RWPE1 (cell line): ENCODE measurements around the gene KDM2B.

ENCODE experiments used
- CTCF ChIA-PET: fragments of 350-600 bp; sonication (Branson Sonifier 250); formaldehyde crosslinking; extraction: SDS; loops from one replicate; lab custom pipeline; 2021; lab: Yijun Ruan, JAX
- POLR2A ChIA-PET: fragments of 400-600 bp; formaldehyde crosslinking; extraction: SDS; loops from one replicate; lab custom pipeline; 2020; ENCODE audit warnings: antibody characterized with exemption; ENCODE audit not compliant: low non-redundant PET; lab: Yijun Ruan, JAX
- DNase-seq: peaks from one replicate; pipeline ENCODE4 v3.0.0; 2012; ENCODE audit warnings: low spot score
- H3K27ac ChIP-seq: fragments of 450-650 bp; 2 replicates; pipeline ENCODE4 v1.5.1; 2017
- TF ChIP-seq, protein P1 (sequence below): fragments of 450-650 bp; conservative IDR thresholded peaks from 2 replicates; pipeline ENCODE4 v1.5.1; 2017; ENCODE audit warnings: low read depth, mild to moderate bottlenecking

Gene KDM2B

DNA sequence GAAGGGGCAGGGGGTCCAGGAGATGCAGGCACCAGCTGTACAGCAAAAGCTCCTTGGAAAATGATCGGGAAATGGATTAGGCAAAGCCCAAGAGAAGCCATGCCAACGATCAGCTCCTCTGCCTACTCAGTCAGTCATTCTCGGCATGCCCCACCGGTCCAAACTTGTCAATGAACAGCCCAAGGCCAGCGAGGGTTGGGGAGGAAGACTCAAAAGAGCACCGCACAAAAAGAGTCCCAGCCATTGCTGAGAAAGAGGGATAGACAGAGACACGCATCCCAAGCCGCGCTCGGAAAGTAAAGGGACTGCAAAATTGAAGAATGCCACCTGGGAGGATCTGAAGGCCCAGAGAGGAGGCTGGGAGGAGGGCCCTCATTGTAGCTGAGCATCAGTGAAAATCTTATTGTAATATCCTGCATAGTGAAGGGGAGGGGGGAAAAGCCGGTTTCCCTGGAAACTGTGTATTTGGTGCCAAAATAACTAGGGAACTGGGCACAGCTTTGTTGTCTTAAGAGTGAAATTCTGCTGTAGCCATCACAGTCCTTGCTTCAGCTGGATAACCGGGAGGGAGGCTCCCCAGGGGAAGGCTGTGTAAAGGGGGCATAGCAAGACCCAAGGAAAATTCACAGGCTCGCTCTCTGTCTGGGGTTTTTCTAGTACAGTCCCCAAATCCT is 4.7 kb downstream of the KDM2B start:
- DNase-seq, result no peak
- ChIA-PET CTCF (interaction anchor here (0.5 to 2.1 kb wide), 3 partner anchors 24 to 133 kb away, joined by 3 to 12 read pairs (median 3); no protein-coding TSS in a partner anchor), POLR2A (interaction anchor here (0.5 kb wide), 1 partner anchor 9 kb away, joined by 5 read pairs; no protein-coding TSS in a partner anchor)
- peak overlapping the region; percentile 20; the same call in 1 of the 2 replicates for H3K27ac ChIP-seq
- TF ChIP-seq, protein P1, sequence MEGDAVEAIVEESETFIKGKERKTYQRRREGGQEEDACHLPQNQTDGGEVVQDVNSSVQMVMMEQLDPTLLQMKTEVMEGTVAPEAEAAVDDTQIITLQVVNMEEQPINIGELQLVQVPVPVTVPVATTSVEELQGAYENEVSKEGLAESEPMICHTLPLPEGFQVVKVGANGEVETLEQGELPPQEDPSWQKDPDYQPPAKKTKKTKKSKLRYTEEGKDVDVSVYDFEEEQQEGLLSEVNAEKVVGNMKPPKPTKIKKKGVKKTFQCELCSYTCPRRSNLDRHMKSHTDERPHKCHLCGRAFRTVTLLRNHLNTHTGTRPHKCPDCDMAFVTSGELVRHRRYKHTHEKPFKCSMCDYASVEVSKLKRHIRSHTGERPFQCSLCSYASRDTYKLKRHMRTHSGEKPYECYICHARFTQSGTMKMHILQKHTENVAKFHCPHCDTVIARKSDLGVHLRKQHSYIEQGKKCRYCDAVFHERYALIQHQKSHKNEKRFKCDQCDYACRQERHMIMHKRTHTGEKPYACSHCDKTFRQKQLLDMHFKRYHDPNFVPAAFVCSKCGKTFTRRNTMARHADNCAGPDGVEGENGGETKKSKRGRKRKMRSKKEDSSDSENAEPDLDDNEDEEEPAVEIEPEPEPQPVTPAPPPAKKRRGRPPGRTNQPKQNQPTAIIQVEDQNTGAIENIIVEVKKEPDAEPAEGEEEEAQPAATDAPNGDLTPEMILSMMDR, result no peak

DNA sequence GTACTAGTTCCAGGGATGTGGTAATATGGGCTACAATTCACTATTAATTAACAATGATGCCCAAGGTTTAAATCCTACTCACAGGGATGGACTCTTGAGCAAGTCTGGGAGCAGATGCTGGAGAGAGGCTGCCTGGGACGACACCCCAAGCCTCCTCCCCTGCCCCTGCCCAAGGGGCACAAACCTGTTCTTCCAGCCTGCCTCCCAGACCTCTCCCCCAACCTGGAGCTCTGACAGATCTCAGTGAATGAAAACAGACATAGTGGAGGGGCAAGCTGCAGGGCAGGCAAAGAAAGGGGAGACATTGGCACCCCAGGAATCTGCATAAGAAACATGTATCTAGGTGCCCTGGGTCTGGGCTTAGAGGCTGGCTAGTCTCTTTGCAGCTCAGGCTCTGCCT is 5.8 kb downstream of the KDM2B start:
- ChIA-PET CTCF (interaction anchor here (0.8 to 1.6 kb wide), 2 partner anchors 50 to 132 kb away, joined by 3 read pairs; no protein-coding TSS in a partner anchor), POLR2A (interaction anchor here (0.6 kb wide), 1 partner anchor 683 kb away, joined by 9 read pairs; no protein-coding TSS in a partner anchor)
- no peak for DNase-seq
- TF ChIP-seq, protein P1, result no peak
- H3K27ac ChIP-seq, result no peak overlapping the region

DNA sequence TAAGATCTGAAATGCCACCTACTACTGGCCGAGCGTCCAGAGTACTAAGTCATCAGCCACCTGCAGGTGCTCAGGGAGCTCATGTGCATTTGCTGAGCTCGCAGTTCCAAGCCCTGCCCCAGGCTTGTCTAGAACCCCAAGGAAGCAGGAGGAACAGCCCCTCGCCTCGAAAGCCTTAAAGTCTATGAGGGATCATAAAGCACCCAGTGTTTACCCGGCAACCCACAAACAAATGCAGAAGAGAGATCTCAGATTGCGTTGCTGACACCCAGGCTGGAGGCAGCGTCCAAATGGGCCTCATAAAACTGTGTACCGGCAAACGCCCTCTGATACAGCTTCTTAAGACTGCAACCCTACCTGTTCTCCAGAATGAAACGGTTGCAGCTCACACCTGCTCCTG is 6.8 kb downstream of the KDM2B start:
- CTCF ChIA-PET, result interaction anchor here (0.5 kb wide), 1 partner anchor 14 kb away, joined by 3 read pairs; no protein-coding TSS in a partner anchor
- POLR2A ChIA-PET, result interaction anchor here (0.6 kb wide), 1 partner anchor 53 kb away, joined by 3 read pairs; no protein-coding TSS in a partner anchor

DNA sequence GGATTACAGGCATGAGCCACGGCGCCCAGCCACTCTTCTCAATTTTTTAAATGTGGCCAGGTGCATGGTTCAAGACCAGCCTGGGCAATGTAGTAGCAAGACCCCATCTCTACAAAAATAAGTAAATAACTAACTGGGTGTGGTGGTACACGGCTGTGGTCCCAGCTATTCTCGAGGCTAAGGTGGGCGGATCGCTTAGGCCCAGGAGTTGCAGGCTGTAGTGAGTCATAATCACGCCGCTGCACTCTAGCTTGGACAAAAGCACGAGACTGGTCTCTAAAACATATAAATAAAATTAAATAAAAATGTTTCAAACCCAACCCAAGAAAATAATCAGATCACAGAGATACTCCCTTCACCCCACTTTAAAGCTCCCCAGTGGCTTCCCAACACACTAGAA is 8.9 kb downstream of the KDM2B start:
- CTCF ChIA-PET, result no interaction called here
- DNase-seq, result no peak
- TF ChIP-seq, protein P1, result no peak
- no peak overlapping the region for H3K27ac ChIP-seq
- POLR2A ChIA-PET, result no interaction called here

More for the DNA sequence above, 6.8 kb downstream of the KDM2B start:
- TF ChIP-seq, protein P1, result no peak
- no peak for DNase-seq
- H3K27ac ChIP-seq, result no peak overlapping the region

DNA sequence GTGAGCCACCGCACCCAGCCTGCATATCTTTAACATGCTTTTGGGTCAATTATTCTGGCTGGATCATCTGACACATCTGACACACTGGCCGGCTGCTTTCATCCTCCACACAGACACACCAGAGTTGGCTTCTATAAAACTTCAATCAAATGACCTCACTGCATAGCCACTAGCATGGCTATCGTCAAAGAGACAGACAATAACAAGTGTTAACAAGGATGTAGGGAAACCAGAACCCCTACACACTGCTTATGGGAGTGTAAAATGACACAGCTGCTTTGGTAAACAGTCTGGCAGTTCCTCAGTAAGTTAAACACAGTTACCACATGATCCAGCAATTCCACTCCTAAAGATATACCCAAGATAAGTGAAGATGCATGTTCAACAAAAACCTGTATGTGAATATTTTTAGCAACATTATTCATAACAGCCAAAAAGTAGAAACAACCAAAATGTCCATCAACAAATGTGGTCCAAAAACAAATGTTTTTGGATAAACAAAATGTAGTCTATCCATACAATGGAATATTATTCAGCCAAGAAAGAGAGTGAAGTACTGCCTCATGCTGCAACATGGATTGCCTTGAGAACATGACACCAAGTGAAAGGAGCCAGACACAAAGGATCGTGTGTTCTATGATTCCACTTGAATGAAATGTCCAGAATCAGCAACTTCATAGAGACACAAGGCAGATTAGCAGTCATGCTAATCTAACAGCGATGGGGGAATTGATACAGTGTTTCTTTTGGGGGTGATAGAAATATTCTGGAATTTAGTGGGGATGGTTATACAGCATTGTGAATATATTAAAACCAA is 10.1 kb downstream of the KDM2B start:
- no peak for DNase-seq
- TF ChIP-seq, protein P1, result no peak
- CTCF ChIA-PET, result interaction anchor here (0.6 to 0.7 kb wide), 2 partner anchors 34 to 191 kb away, joined by 3 to 5 read pairs; no protein-coding TSS in a partner anchor
- H3K27ac ChIP-seq, result no peak overlapping the region
- POLR2A ChIA-PET, result no interaction called here

DNA sequence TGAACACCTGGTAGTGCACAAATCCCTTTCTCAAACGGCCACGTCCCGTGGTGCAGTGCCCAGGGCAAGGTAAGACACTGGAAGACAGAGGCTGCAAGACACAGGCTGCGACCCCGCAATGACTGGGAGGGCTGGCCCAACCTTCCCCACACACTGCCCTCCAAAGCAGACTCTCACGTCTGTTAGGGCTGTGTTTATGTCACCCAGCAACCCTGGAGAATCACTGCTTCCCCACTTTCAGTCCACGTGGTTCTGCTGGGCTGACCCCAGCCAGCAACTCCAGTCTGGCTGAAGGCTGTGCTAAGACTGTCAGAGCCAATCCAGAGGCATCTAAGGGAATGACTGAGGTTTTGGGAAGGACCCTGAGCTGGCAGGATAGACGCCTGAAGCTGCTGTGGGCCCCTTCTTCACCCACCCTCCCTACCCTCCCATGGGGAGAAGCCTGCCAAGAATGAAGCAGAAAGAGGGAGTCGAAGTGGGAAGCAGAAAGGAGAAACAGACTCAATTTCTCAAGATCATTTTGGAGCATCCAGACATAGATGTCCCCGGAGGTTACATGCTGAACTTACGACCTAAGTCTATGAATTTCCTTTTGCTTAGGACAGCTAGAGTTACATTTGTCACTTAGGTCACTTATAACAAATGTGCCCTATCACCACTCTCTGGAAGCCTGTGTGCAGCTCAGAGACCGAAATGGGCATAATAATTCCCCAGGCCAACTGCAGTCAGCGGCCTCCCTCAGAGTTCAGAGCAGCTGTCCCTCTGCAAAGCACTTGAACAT is 11.7 kb downstream of the KDM2B start:
- TF ChIP-seq, protein P1, result no peak
- no peak for DNase-seq
- ChIA-PET POLR2A (no interaction called here), CTCF (interaction anchor here (0.6 kb wide), 1 partner anchor 769 kb away, joined by 3 read pairs; no protein-coding TSS in a partner anchor)
- H3K27ac ChIP-seq, result no peak overlapping the region
